WI38 (cell line): Measurements from ENCODE around the gene WDR59.

ENCODE experiments used
- H3K4me3 ChIP-seq: 2 replicates; pipeline ENCODE4 v1.5.1; 2011; ENCODE audit warnings: low read depth, mild to moderate bottlenecking, control low read depth, low read length
- CTCF ChIP-seq: IDR thresholded peaks from 2 replicates; pipeline ENCODE4 v1.5.1; 2012; ENCODE audit warnings: low read depth, mild to moderate bottlenecking, control low read depth, low read length

The WDR59 gene

GRCh38 chr16:74951206-74951605, 33.7 kb downstream of the WDR59 start:
- no peak for TF ChIP-seq CTCF

GRCh38 chr16:74950511-74950910, 34.4 kb downstream of the WDR59 start:
- no peak for TF ChIP-seq CTCF
- H3K4me3 ChIP-seq = no peak overlapping the region

More at GRCh38 chr16:74951206-74951605, 33.7 kb downstream of the WDR59 start:
- no peak overlapping the region for H3K4me3 ChIP-seq

GRCh38 chr16:74949309-74949708, 35.6 kb downstream of the WDR59 start:
- TF ChIP-seq CTCF = no peak
- no peak overlapping the region for H3K4me3 ChIP-seq

- H3K4me3 ChIP-seq = no peak overlapping the region
- no peak for TF ChIP-seq CTCF
Measured at GRCh38 chr16:74944466-74944865, 40.5 kb downstream of the WDR59 start.

- no peak for TF ChIP-seq CTCF
Measured at GRCh38 chr16:74942977-74943918, 41.7 kb downstream of the WDR59 start.

GRCh38 chr16:74942566-74942965, 42.4 kb downstream of the WDR59 start:
- H3K4me3 ChIP-seq = no peak overlapping the region
- TF ChIP-seq CTCF = no peak

More at GRCh38 chr16:74942977-74943918, 41.7 kb downstream of the WDR59 start:
- H3K4me3 ChIP-seq = no peak overlapping the region

GRCh38 chr16:74939688-74940087, 45.2 kb downstream of the WDR59 start:
- TF ChIP-seq CTCF = no peak
- H3K4me3 ChIP-seq = no peak overlapping the region
